ENCODE measurements around the gene TNFRSF6B. TPM values are rescaled to one million over a fixed set of nuclear protein-coding genes. Genes with fewer than 3 reads are reported as not detected.

TNFRSF6B gene
- total RNA-seq, 4 donors from 2014 or later, result 2.1 to 4.2 (median 2.7) TPM; not detected in 1

DNA sequence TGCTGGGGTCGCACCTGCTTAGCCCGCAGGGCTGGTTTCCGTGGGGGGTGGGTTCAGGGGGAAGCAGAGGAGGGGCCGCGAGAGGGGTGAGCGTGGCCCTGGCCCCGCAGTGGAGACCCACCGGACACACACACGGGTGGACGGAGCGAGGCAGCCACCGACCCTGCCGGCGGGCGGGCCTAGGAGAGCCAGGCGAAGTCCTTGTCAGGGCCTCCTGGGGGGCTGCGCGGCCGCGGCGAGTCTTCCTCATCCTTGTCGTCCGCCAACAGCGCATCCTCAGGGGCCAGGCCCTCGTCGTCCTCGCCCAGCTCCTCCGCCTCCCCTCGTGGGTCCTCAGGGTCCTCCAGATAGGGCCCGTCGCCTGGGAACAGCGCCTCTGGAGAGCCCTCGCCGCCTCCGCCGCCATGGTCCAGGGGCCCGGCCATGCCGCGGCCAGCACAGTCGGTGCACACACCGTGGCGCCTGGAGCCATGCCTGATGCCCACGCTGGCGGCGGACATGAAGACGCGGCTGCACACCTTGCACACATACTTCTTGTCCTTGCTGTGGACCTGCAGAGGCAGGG lies 50.4 kb downstream of the TNFRSF6B start:
- TF ChIP-seq POLR2A (IDR thresholded peaks at IDR 0.05), result no peak
- TF ChIP-seq, protein P1, sequence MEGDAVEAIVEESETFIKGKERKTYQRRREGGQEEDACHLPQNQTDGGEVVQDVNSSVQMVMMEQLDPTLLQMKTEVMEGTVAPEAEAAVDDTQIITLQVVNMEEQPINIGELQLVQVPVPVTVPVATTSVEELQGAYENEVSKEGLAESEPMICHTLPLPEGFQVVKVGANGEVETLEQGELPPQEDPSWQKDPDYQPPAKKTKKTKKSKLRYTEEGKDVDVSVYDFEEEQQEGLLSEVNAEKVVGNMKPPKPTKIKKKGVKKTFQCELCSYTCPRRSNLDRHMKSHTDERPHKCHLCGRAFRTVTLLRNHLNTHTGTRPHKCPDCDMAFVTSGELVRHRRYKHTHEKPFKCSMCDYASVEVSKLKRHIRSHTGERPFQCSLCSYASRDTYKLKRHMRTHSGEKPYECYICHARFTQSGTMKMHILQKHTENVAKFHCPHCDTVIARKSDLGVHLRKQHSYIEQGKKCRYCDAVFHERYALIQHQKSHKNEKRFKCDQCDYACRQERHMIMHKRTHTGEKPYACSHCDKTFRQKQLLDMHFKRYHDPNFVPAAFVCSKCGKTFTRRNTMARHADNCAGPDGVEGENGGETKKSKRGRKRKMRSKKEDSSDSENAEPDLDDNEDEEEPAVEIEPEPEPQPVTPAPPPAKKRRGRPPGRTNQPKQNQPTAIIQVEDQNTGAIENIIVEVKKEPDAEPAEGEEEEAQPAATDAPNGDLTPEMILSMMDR (IDR thresholded peaks at IDR 0.05), result no peak
- Histone ChIP-seq H3K36me3 (peaks cover 0 to 18% (median 0%) of the 10 kb centered on the region in 3 donors), H3K9me3 (no peaks in the 10 kb centered on the region), H3K4me1 (peaks cover 0 to 1% (median 0%) of the 10 kb centered on the region in 4 donors), H3K4me3 (no peak overlapping the region), H3K27me3 (no peaks in the 10 kb centered on the region), H3K27ac (no peak overlapping the region)
- DNase-seq, result no peak

DNA sequence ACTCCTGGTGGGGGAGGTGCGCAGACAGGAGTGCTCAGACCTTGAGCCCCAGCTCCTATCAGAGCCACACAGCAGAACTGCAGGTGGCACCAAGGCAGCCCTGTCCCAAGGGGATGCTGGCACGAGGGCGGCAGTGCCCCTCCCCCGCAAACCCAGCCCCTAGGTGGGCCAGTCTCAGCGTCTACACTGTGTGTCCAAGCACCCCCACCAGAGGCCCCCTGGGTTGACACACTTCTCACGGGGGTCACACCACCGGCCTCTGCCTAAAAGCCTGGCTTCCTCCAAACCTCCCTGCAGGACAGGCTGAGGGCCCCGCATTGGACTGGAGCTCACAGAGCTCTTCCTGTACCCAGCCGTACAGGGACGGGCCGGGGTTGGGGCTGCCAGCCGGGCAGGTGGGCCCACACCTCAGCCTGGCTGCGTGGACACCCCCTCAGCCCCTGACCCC lies 51.2 kb downstream of the TNFRSF6B start:
- no peaks in the 10 kb centered on the region for H3K27me3 ChIP-seq
- H3K4me1 ChIP-seq, result no peaks in the 10 kb centered on the region
- peaks cover 0 to 10% (median 0%) of the 10 kb centered on the region in 3 donors for H3K36me3 ChIP-seq
- no peak overlapping the region for H3K27ac ChIP-seq
- DNase-seq, result no peak
- TF ChIP-seq, protein P1 (IDR thresholded peaks at IDR 0.05), result no peak
- TF ChIP-seq POLR2A (IDR thresholded peaks at IDR 0.05), result no peak
- no peaks in the 10 kb centered on the region for H3K9me3 ChIP-seq
- no peak overlapping the region for H3K4me3 ChIP-seq

Small RNAs within 50 kb of the gene (small RNA-seq; reads per million reads assigned to genes)
- gene LIME1 (0 reads per million in 2 donors), gene TNFRSF6B (0 reads per million in 2 donors)

Other genes with a start within 250 kb of the TNFRSF6B start
- not detected for gene KCNQ2, start 224.0 kb upstream of the TNFRSF6B start, total RNA-seq
- gene EEF1A2, start 197.6 kb upstream of the TNFRSF6B start, total RNA-seq, result 1 to 10 TPM in 3 of 4 donors, under 1 TPM in 1; 0.67 to 3.3 (median 2.1) TPM
- 100 to 1,000 TPM in 3 of 4 donors, 10 to 100 TPM in 1; 94.1 to 435 (median 193) TPM for gene PPDPF, start 175.9 kb upstream of the TNFRSF6B start, total RNA-seq
- 100 to 1,000 TPM in 1 of 4 donors, 10 to 100 TPM in 2, 1 to 10 TPM in 1; 8.3 to 109 (median 84.5) TPM for gene PTK6, start 159.3 kb upstream of the TNFRSF6B start, total RNA-seq
- not detected for gene SRMS, start 148.9 kb upstream of the TNFRSF6B start, total RNA-seq
- gene FNDC11, start 142.5 kb upstream of the TNFRSF6B start, total RNA-seq, result under 1 TPM in 1 of 4 donors, not detected in 3; 0.67 TPM
- 10 to 100 TPM; 32.2 to 42.0 (median 38.4) TPM for gene HELZ2, start 122.4 kb upstream of the TNFRSF6B start, total RNA-seq
- gene GMEB2, start 69.6 kb upstream of the TNFRSF6B start, total RNA-seq, result 10 to 100 TPM; 13.8 to 24.5 (median 17.1) TPM
- gene STMN3, start 43.2 kb upstream of the TNFRSF6B start, total RNA-seq, result 10 to 100 TPM in 1 of 4 donors, 1 to 10 TPM in 3; 3.4 to 23.1 (median 5.6) TPM
- 10 to 100 TPM; 25.6 to 61.1 (median 30.2) TPM for gene RTEL1, start 38.3 kb upstream of the TNFRSF6B start, total RNA-seq
- 10 to 100 TPM; 39.1 to 67.6 (median 46.3) TPM for gene ARFRP1, start 11.3 kb downstream of the TNFRSF6B start, total RNA-seq
- gene ZGPAT, start 11.4 kb downstream of the TNFRSF6B start, total RNA-seq, result 10 to 100 TPM; 48.9 to 67.7 (median 54.7) TPM
- 10 to 100 TPM; 32.6 to 55.3 (median 41.0) TPM for gene LIME1, start 40.0 kb downstream of the TNFRSF6B start, total RNA-seq
- gene SLC2A4RG, start 43.1 kb downstream of the TNFRSF6B start, total RNA-seq, result 10 to 100 TPM; 34.2 to 54.5 (median 40.4) TPM
- gene ZBTB46, start 134.6 kb downstream of the TNFRSF6B start, total RNA-seq, result 10 to 100 TPM in 1 of 4 donors, 1 to 10 TPM in 3; 1.9 to 33.0 (median 4.4) TPM
- not detected for gene ABHD16B, start 164.8 kb downstream of the TNFRSF6B start, total RNA-seq
- gene TPD52L2, start 168.6 kb downstream of the TNFRSF6B start, total RNA-seq, result 10 to 100 TPM; 59.4 to 78.7 (median 65.1) TPM
- gene DNAJC5, start 198.5 kb downstream of the TNFRSF6B start, total RNA-seq, result 100 to 1,000 TPM in 3 of 4 donors, 10 to 100 TPM in 1; 41.3 to 137 (median 113) TPM